ENCODE results near the gene KMT2B.

The KMT2B gene

GRCh38 chr19:35748106-35749020 is 30.6 kb downstream of the KMT2B start, which contains the start of gene LIN37:
TSS of gene LIN37 (plus strand) at chr19:35748576. CDS start at chr19:35748725, 149 bp downstream.
- peak; percentile 98 for DNase-seq (ENCODE audit: low spot score)
- ATAC-seq (ENCODE audit: low read depth), result peak; percentile 86
- no peaks in the 10 kb centered on the region for H3K27me3 ChIP-seq (ENCODE audit: insufficient read depth, poor library complexity, severe bottlenecking)
- H3K36me3 ChIP-seq (ENCODE audit: low read depth), result no peaks in the 10 kb centered on the region
- peak within 1 kb of the TSS; percentile 72 for H3K4me3 ChIP-seq (ENCODE audit: severe bottlenecking)
- no peaks in the 10 kb centered on the region for H3K9me3 ChIP-seq (ENCODE audit: severe bottlenecking)
- H3K4me1 ChIP-seq (ENCODE audit: insufficient read depth, poor library complexity, severe bottlenecking), result no peaks in the 10 kb centered on the region
- TF ChIP-seq CTCF (IDR thresholded peaks at IDR 0.05; ENCODE audit: poor library complexity, severe bottlenecking), result no peak
- no peak within 1 kb of the TSS for H3K27ac ChIP-seq (ENCODE audit: poor library complexity, severe bottlenecking)

- no peaks in the 10 kb centered on the region for H3K36me3 ChIP-seq (ENCODE audit: low read depth)
- no peak overlapping the region for H3K4me3 ChIP-seq (ENCODE audit: severe bottlenecking)
- H3K27ac ChIP-seq (ENCODE audit: poor library complexity, severe bottlenecking), result no peak overlapping the region
- no peaks in the 10 kb centered on the region for H3K9me3 ChIP-seq (ENCODE audit: severe bottlenecking)
- DNase-seq (ENCODE audit: low spot score) (peak; percentile 41), ATAC-seq (ENCODE audit: low read depth) (no peak)
- TF ChIP-seq CTCF (IDR thresholded peaks at IDR 0.05; ENCODE audit: poor library complexity, severe bottlenecking), result no peak
- H3K4me1 ChIP-seq (ENCODE audit: insufficient read depth, poor library complexity, severe bottlenecking), result no peaks in the 10 kb centered on the region
- no peaks in the 10 kb centered on the region for H3K27me3 ChIP-seq (ENCODE audit: insufficient read depth, poor library complexity, severe bottlenecking)
Observed at GRCh38 chr19:35750167-35750566, 32.4 kb downstream of the KMT2B start.

GRCh38 chr19:35751839-35752745 is 34.3 kb downstream of the KMT2B start:
- no peaks in the 10 kb centered on the region for H3K4me1 ChIP-seq (ENCODE audit: insufficient read depth, poor library complexity, severe bottlenecking)
- no peaks in the 10 kb centered on the region for H3K36me3 ChIP-seq (ENCODE audit: low read depth)
- TF ChIP-seq CTCF (IDR thresholded peaks at IDR 0.05; ENCODE audit: poor library complexity, severe bottlenecking), result no peak
- no peaks in the 10 kb centered on the region for H3K27me3 ChIP-seq (ENCODE audit: insufficient read depth, poor library complexity, severe bottlenecking)
- H3K9me3 ChIP-seq (ENCODE audit: severe bottlenecking), result no peaks in the 10 kb centered on the region
- peak; percentile 55 for DNase-seq (ENCODE audit: low spot score)
- H3K27ac ChIP-seq (ENCODE audit: poor library complexity, severe bottlenecking), result no peak overlapping the region
- ATAC-seq (ENCODE audit: low read depth), result no peak
- no peak overlapping the region for H3K4me3 ChIP-seq (ENCODE audit: severe bottlenecking)

GRCh38 chr19:35752746-35753350 is 35.0 kb downstream of the KMT2B start:
- Histone ChIP-seq H3K4me1 (ENCODE audit: insufficient read depth, poor library complexity, severe bottlenecking) (no peaks in the 10 kb centered on the region), H3K27ac (ENCODE audit: poor library complexity, severe bottlenecking) (no peak overlapping the region), H3K4me3 (ENCODE audit: severe bottlenecking) (no peak overlapping the region), H3K36me3 (ENCODE audit: low read depth) (no peaks in the 10 kb centered on the region), H3K27me3 (ENCODE audit: insufficient read depth, poor library complexity, severe bottlenecking) (no peaks in the 10 kb centered on the region), H3K9me3 (ENCODE audit: severe bottlenecking) (no peaks in the 10 kb centered on the region)
- no peak for TF ChIP-seq CTCF (IDR thresholded peaks at IDR 0.05; ENCODE audit: poor library complexity, severe bottlenecking)
- DNase-seq (ENCODE audit: low spot score) (peak; percentile 42), ATAC-seq (ENCODE audit: low read depth) (no peak)

Measured in RWPE2 (cell line).